Astrocyte (in vitro differentiated cells and primary cell): Measurements from ENCODE around the gene ANKRD11. TPM values are rescaled to one million over a fixed set of nuclear protein-coding genes. Genes with fewer than 3 reads are reported as not detected.
A peak's percentile ranks its signal among the peaks of the same experiment; 100 is the strongest.

Source experiments
- DNase-seq: peaks from one replicate; pipeline ENCODE4 v3.0.0-alpha.2; 2010; ENCODE audit warnings: low read depth
- FAIRE-seq: peaks from 2 replicates; lab custom pipeline; 2011; peaks lifted over from hg19 to GRCh38; lab: Jason Lieb, UNC
- H2AFZ ChIP-seq: 2 replicates; pipeline ENCODE4 v1.6.0; 2012; ENCODE audit warnings: low read depth, low read length, inconsistent platforms
- H3K27ac ChIP-seq: 2 replicates; pipeline ENCODE4 v1.5.1; 2011; ENCODE audit warnings: low read depth, low read length, inconsistent platforms
- H3K27me3 ChIP-seq: 2 replicates; pipeline ENCODE4 v1.6.0; 2011; ENCODE audit warnings: low read length, inconsistent platforms; ENCODE audit not compliant: insufficient read depth
- H3K36me3 ChIP-seq: 2 replicates; pipeline ENCODE4 v1.5.1; 2011; ENCODE audit warnings: low read length, inconsistent platforms; ENCODE audit not compliant: insufficient read depth
- H3K4me1 ChIP-seq: 2 replicates; pipeline ENCODE4 v1.5.1; 2011; ENCODE audit warnings: low read length, inconsistent platforms; ENCODE audit not compliant: insufficient read depth
- H3K4me2 ChIP-seq: 2 replicates; pipeline ENCODE4 v1.6.0; 2012; ENCODE audit warnings: low read length, inconsistent platforms
- H3K4me3 ChIP-seq: 2 replicates; pipeline ENCODE4 v1.5.1; 2011; ENCODE audit warnings: low read depth, mild to moderate bottlenecking, low read length, inconsistent platforms; ENCODE audit not compliant: insufficient read depth
- H3K79me2 ChIP-seq: 2 replicates; pipeline ENCODE4 v1.6.0; 2012; ENCODE audit warnings: mild to moderate bottlenecking, low read length, inconsistent platforms; ENCODE audit not compliant: insufficient read depth
- H3K9ac ChIP-seq: 2 replicates; pipeline ENCODE4 v1.6.0; 2012; ENCODE audit warnings: mild to moderate bottlenecking, low read length, inconsistent platforms
- H3K9me3 ChIP-seq: 2 replicates; pipeline ENCODE4 v1.5.1; 2012; ENCODE audit warnings: low read depth, mild to moderate bottlenecking, low read length, inconsistent platforms; ENCODE audit not compliant: insufficient read depth
- H4K20me1 ChIP-seq: 2 replicates; pipeline ENCODE4 v1.6.0; 2012; ENCODE audit warnings: low read length, inconsistent platforms; ENCODE audit not compliant: insufficient read depth
- H3K27ac Mint-ChIP-seq: one replicate; pipeline ENCODE4 v1.8.0; 2021; ENCODE audit warnings: mild to moderate bottlenecking, mixed read lengths; ENCODE audit not compliant: unreplicated experiment
- H3K27me3 Mint-ChIP-seq: one replicate; pipeline ENCODE4 v1.8.0; 2021; ENCODE audit warnings: low read depth, mixed read lengths; ENCODE audit not compliant: unreplicated experiment
- H3K36me3 Mint-ChIP-seq: one replicate; pipeline ENCODE4 v1.8.0; 2021; ENCODE audit warnings: low read depth, mixed read lengths; ENCODE audit not compliant: unreplicated experiment
- H3K4me1 Mint-ChIP-seq: one replicate; pipeline ENCODE4 v1.8.0; 2021; ENCODE audit warnings: low read depth, mixed read lengths; ENCODE audit not compliant: unreplicated experiment
- H3K4me3 Mint-ChIP-seq: one replicate; pipeline ENCODE4 v1.8.0; 2021; ENCODE audit warnings: mild to moderate bottlenecking, moderate library complexity, mixed read lengths; ENCODE audit not compliant: unreplicated experiment
- H3K9me3 Mint-ChIP-seq: one replicate; pipeline ENCODE4 v1.8.0; 2021; ENCODE audit warnings: mild to moderate bottlenecking, mixed read lengths; ENCODE audit not compliant: unreplicated experiment
- CTCF ChIP-seq: IDR thresholded peaks from 2 replicates; pipeline ENCODE4 v1.5.1; 2011; ENCODE audit warnings: low read depth, mild to moderate bottlenecking, inconsistent platforms, low read length, moderate library complexity; ENCODE audit not compliant: insufficient read depth
- EZH2 ChIP-seq: IDR thresholded peaks from 2 replicates; pipeline ENCODE4 v1.6.1; 2012; ENCODE audit warnings: mild to moderate bottlenecking, low read length, inconsistent platforms; ENCODE audit not compliant: insufficient read depth
- total RNA-seq: library from RNA; stranded (reverse); gene quantifications from 2 replicates; pipeline ENCODE4 v1.2.1, GENCODE V29; 2021

Gene ANKRD11
- total RNA-seq, 1 donor from 2014 or later, result 213 TPM

GRCh38 chr16:89269805-89270665 is 220.3 kb downstream of the ANKRD11 start:
- H3K9me3 ChIP-seq, result no peaks in the 10 kb centered on the region
- peaks cover 14% of the 10 kb centered on the region for H3K36me3 ChIP-seq
- H3K27me3 Mint-ChIP-seq, result no peaks in the 10 kb centered on the region
- FAIRE-seq, result no peak
- peaks cover 39% of the 10 kb centered on the region for H4K20me1 ChIP-seq
- peaks cover 17% of the 10 kb centered on the region for H3K36me3 Mint-ChIP-seq
- no peak overlapping the region for H3K9ac ChIP-seq
- H3K27me3 ChIP-seq, result no peaks in the 10 kb centered on the region
- H3K4me3 Mint-ChIP-seq, result no peak overlapping the region
- peaks cover 10% of the 10 kb centered on the region for H3K4me1 ChIP-seq
- H3K4me2 ChIP-seq, result no peak overlapping the region
- H2AFZ ChIP-seq, result no peak overlapping the region
- H3K4me3 ChIP-seq, result no peak overlapping the region
- H3K4me1 Mint-ChIP-seq, result no peaks in the 10 kb centered on the region
- peaks cover 6% of the 10 kb centered on the region for H3K79me2 ChIP-seq
- DNase-seq, result no peak
- no peak for TF ChIP-seq EZH2
- TF ChIP-seq CTCF, result no peak
- H3K27ac Mint-ChIP-seq, result peak overlapping the region; percentile 62
- H3K9me3 Mint-ChIP-seq, result no peaks in the 10 kb centered on the region
- H3K27ac ChIP-seq, result no peak overlapping the region

DNA sequence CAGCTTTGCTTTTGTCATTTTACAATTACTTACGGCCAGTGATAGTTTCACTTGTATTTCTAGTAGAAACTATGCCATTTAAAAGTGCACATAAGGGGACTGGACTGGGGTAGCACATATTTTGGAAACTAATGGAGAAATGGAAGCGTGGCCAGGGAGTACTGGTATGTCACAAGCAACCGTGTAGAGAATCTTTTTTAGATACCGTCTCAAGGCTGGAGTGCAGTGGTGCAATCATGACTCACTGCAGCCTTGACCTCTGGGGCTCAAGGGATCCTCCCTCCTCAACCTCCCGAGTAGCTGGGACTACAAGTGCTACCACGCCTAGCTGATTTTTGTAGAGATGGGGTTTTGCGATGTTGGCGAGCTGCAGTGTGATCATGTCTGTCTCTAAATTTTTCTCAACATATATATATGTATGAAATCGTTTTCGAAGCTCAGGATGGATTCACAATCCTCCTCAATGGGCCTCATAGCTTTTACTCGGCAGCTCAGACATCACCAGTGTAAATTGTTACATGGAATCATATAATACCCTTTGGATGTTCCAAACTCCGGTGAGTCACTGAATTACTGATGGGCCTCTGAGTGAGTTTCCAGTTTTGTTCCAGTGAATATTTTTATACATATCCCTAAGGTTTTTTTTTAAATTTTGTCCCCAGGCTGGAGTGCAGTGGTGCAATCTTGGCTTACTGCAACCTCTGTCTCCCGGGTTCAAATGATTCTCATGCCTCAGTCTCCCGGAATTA is 221.2 kb downstream of the ANKRD11 start:
- Mint-ChIP-seq H3K4me1 (no peaks in the 10 kb centered on the region), H3K9me3 (no peaks in the 10 kb centered on the region), H3K27ac (peak overlapping the region; percentile 62), H3K27me3 (no peaks in the 10 kb centered on the region), H3K4me3 (no peak overlapping the region), H3K36me3 (peaks cover 17% of the 10 kb centered on the region)
- Histone ChIP-seq H3K4me1 (peaks cover 10% of the 10 kb centered on the region), H3K4me3 (no peak overlapping the region), H3K9ac (no peak overlapping the region), H3K4me2 (no peak overlapping the region), H4K20me1 (peaks cover 39% of the 10 kb centered on the region), H2AFZ (no peak overlapping the region), H3K9me3 (no peaks in the 10 kb centered on the region), H3K36me3 (peaks cover 14% of the 10 kb centered on the region), H3K27me3 (no peaks in the 10 kb centered on the region), H3K27ac (no peak overlapping the region), H3K79me2 (peaks cover 6% of the 10 kb centered on the region)
- DNase-seq (peak; percentile 14), FAIRE-seq (no peak)
- no peak for TF ChIP-seq CTCF
- no peak for TF ChIP-seq EZH2
